SK-N-SH (cell line): ENCODE measurements around the gene LMBR1. TPM values are rescaled to one million over a fixed set of nuclear protein-coding genes. Genes with fewer than 3 reads are reported as not detected.

Experiments used
- CTCF ChIA-PET: fragments of 300-600, 350-600 bp; formaldehyde crosslinking; extraction: SDS; loops from one replicate; lab custom pipeline; 2021; lab: Yijun Ruan, JAX
- POLR2A ChIA-PET: fragments of 350-600 bp; sonication (Branson Sonifier 250); formaldehyde crosslinking; extraction: SDS; loops from one replicate; lab custom pipeline; 2020; ENCODE audit warnings: antibody characterized with exemption, inconsistent platforms; lab: Yijun Ruan, JAX
- DNase-seq: peaks from one replicate; pipeline ENCODE4 v3.0.0; 2012
- H2AFZ ChIP-seq: fragments of 200-600 bp; sonication (generic); 2 replicates; pipeline ENCODE4 v1.8.1; 2016; ENCODE audit warnings: antibody characterized with exemption, mild to moderate bottlenecking, low read depth
- H3F3A ChIP-seq: fragments of 200-600 bp; sonication (generic); replicated peaks from 2 replicates; pipeline ENCODE3; 2016; ENCODE audit warnings: antibody characterized with exemption, mild to moderate bottlenecking; ENCODE audit not compliant: insufficient read depth
- H3K27ac ChIP-seq, 2 experiments: fragments of 200-500 bp in 1 of 2; fragments of 200-600 bp in 1 of 2; sonication (Bioruptor generic) in 1 of 2; sonication (generic), shearing (Covaris generic) in 1 of 2; 2 replicates each; pipeline versions ENCODE4 v1.5.1 to v1.6.1; 2014 to 2016; ENCODE audit warnings: low read depth in 2 of 2, inconsistent platforms in 1 of 2, low read length in 1 of 2, mild to moderate bottlenecking in 1 of 2, mixed read lengths in 1 of 2
- H3K27me3 ChIP-seq: fragments of 200-600 bp; sonication (generic), shearing (Covaris generic); 2 replicates; pipeline ENCODE4 v1.6.1; 2016; ENCODE audit warnings: mixed run types; ENCODE audit not compliant: insufficient read depth
- H3K36me3 ChIP-seq, 2 experiments: fragments of 200-500 bp in 1 of 2; fragments of 200-600 bp in 1 of 2; sonication (Bioruptor generic) in 1 of 2; sonication (generic) in 1 of 2; replicated peaks in 1 of 2; 2 replicates each; pipeline versions ENCODE3 to v1.5.1; 2014 to 2016; ENCODE audit warnings: low read length in 1 of 2, mild to moderate bottlenecking in 1 of 2; ENCODE audit not compliant: insufficient read depth in 2 of 2, control insufficient read depth in 1 of 2
- H3K4me1 ChIP-seq, 2 experiments: fragments of 200-500 bp in 1 of 2; fragments of 200-600 bp in 1 of 2; sonication (Bioruptor generic) in 1 of 2; sonication (generic), shearing (Covaris generic) in 1 of 2; 2 replicates each; pipeline versions ENCODE4 v1.5.1 to v1.6.1; 2014 to 2016; ENCODE audit warnings: low read depth in 1 of 2, low read length in 1 of 2, mixed run types in 1 of 2; ENCODE audit not compliant: insufficient read depth in 2 of 2, control insufficient read depth in 1 of 2
- H3K4me2 ChIP-seq: fragments of 200-600 bp; sonication (generic), shearing (Covaris generic); 2 replicates; pipeline ENCODE4 v1.6.1; 2017; ENCODE audit warnings: mixed run types
- H3K4me3 ChIP-seq, 2 experiments: fragments of 200-500 bp in 1 of 2; fragments of 200-600 bp in 1 of 2; sonication (Bioruptor generic) in 1 of 2; sonication (generic), shearing (Covaris generic) in 1 of 2; 2 replicates each; pipeline versions ENCODE4 v1.5.1 to v1.8.1; 2014 to 2016; ENCODE audit warnings: low read depth in 2 of 2, inconsistent platforms in 1 of 2, low read length in 1 of 2, mild to moderate bottlenecking in 1 of 2, mixed read lengths in 1 of 2, moderate library complexity in 1 of 2
- H3K79me2 ChIP-seq: fragments of 200-600 bp; sonication (generic); 2 replicates; pipeline ENCODE4 v1.8.1; 2017; ENCODE audit warnings: mild to moderate bottlenecking; ENCODE audit not compliant: insufficient read depth
- H3K9ac ChIP-seq: fragments of 200-600 bp; sonication (generic); 2 replicates; pipeline ENCODE4 v1.6.1; 2017; ENCODE audit warnings: mixed run types
- H3K9me2 ChIP-seq: fragments of 200-600 bp; sonication (generic); 2 replicates; pipeline ENCODE4 v1.6.1; 2017; ENCODE audit warnings: mixed run types
- H3K9me3 ChIP-seq: fragments of 200-600 bp; sonication (generic); 2 replicates; pipeline ENCODE4 v1.6.1; 2017; ENCODE audit warnings: mixed run types, mild to moderate bottlenecking, moderate library complexity
- H4K20me1 ChIP-seq: fragments of 200-600 bp; sonication (generic); 2 replicates; pipeline ENCODE4 v1.6.1; 2017; ENCODE audit warnings: mild to moderate bottlenecking, mixed run types; ENCODE audit not compliant: insufficient read depth
- CHD2 ChIP-seq: fragments of 150-350 bp; IDR thresholded peaks from 2 replicates; pipeline ENCODE4 v1.6.1; 2018; ENCODE audit warnings: low read length; ENCODE audit not compliant: partially characterized antibody
- CTCF ChIP-seq: fragments of 200-600 bp; sonication (generic); IDR thresholded peaks from 2 replicates; pipeline ENCODE4 v1.6.1; 2017; ENCODE audit warnings: antibody characterized with exemption, mild to moderate bottlenecking, moderate library complexity
- EZH2phosphoT487 ChIP-seq: fragments of 200-600 bp; sonication (generic); IDR thresholded peaks from 2 replicates; pipeline ENCODE4 v1.6.1; 2017; ENCODE audit warnings: low read depth, mixed run types, mild to moderate bottlenecking, antibody characterized with exemption, moderate library complexity, borderline replicate concordance
- GABPA ChIP-seq: IDR thresholded peaks from 2 replicates; pipeline ENCODE4 v1.4.0; 2012; ENCODE audit warnings: low read depth, mild to moderate bottlenecking
- JUND ChIP-seq: IDR thresholded peaks from 2 replicates; pipeline ENCODE4 v1.4.0; 2012
- RAD21 ChIP-seq: IDR thresholded peaks from 2 replicates; pipeline ENCODE4 v1.6.1; 2012; ENCODE audit warnings: mild to moderate bottlenecking, low read length
- RXRA ChIP-seq: IDR thresholded peaks from 2 replicates; pipeline ENCODE4 v1.4.0; 2012; ENCODE audit warnings: low read depth, mild to moderate bottlenecking, borderline replicate concordance
- SMC3 ChIP-seq: IDR thresholded peaks from 2 replicates; pipeline ENCODE4 v1.6.1; 2012; ENCODE audit warnings: low read depth, low read length, improper control_type of control experiment
- ZBTB33 ChIP-seq: IDR thresholded peaks from 2 replicates; pipeline ENCODE4 v1.4.0; 2012; ENCODE audit warnings: low read depth, borderline replicate concordance
- WGBS: methylation state at CpG from one replicate; pipeline ENCODE4 v1.1.6; 2017; ENCODE audit warnings: low lambda C conversion rate; 5-methylcytosine and 5-hydroxymethylcytosine counted together
- polyA plus RNA-seq, 3 experiments: library from polyadenylated mRNA; depleted of rRNA; stranded (reverse); fragments of >200 nt; gene quantifications; 2 replicates each; pipeline ENCODE4 v1.2.3, GENCODE V29; 2012

The LMBR1 gene
- polyA plus RNA-seq, 1 of the 3 experiments (the other 2 are of a cell fraction): 24.6 TPM

DNA sequence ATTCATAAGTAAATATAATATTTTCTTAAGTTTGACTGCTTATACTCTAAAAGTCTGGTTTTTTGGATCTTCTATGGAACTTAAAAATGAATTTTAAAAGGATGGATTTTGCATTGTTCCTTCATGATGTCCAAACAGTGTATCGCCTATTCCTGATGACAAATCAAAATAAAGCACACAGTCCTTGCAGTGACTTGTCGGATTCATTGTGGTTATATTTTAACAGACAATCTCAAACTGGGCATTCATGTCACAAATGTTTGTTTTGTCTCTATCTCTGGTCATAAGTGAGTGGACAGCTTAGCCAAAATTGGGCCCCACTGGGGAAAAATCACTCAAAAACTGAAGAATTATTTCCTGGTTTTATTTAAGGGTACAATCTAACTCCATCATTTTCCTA, 74.8 kb downstream of the LMBR1 start:
- no peak overlapping the region for H3K9ac ChIP-seq
- no peaks in the 10 kb centered on the region for H3K27me3 ChIP-seq
- no peak overlapping the region for H3K4me2 ChIP-seq
- no peaks in the 10 kb centered on the region for H4K20me1 ChIP-seq
- POLR2A ChIA-PET: no interaction called here
- H3F3A ChIP-seq: no peaks in the 10 kb centered on the region
- peaks cover 0 to 11% of the 10 kb centered on the region in 2 experiments; a peak in 2 of 4 replicates for H3K4me1 ChIP-seq
- no peak for DNase-seq
- WGBS: 90% methylated on average over 2 of the region's 2 CpGs
- peaks cover 4 to 16% of the 10 kb centered on the region in 2 experiments for H3K36me3 ChIP-seq
- H3K79me2 ChIP-seq: no peaks in the 10 kb centered on the region
- no peak overlapping the region for H3K4me3 ChIP-seq
- CTCF ChIA-PET: interaction anchor here (1.9 to 3.8 kb wide), 6 partner anchors 21 to 1003 kb away, joined by 4 to 28 read pairs (median 10); no protein-coding TSS in a partner anchor
- no peak overlapping the region for H2AFZ ChIP-seq
- peak overlapping the region in 1 of 2 experiments; percentile 6; a peak in 1 of 4 replicates for H3K27ac ChIP-seq
- no peak for TF ChIP-seq EZH2phosphoT487
- peak; percentile 16 for TF ChIP-seq CHD2
- no peak for TF ChIP-seq RXRA
- no peak for TF ChIP-seq JUND
- H3K9me2 ChIP-seq: no peaks in the 10 kb centered on the region
- no peaks in the 10 kb centered on the region for H3K9me3 ChIP-seq

DNA sequence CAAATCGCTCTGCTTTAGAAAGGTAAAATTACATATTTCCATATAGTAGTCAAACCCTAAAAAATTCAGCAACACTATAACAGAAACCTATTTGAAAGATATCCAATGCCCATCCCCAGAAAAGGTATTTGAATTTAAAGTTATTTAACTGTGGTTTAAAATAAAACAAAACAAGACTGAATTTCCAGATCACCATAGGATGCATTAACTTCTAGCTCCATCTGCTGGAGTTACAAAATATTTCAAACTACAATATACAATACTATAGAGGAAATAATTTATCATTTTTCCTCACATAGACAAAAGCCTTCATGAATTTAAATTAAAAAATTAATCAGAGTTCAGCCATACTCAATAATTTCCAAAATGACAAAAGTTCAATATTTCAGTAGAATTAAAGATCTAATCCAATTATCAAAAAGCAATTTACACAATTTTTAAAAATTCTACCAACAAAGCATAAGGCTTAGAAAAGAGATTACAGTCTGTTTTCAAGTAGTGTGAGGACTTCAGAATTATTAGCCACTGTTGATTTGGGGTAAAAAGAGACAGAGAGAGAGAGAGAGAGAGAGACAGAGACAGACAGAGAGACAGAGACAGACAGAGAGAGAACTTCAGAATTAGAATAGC, 75.9 kb downstream of the LMBR1 start:
- Histone ChIP-seq H3K79me2 (no peaks in the 10 kb centered on the region), H3F3A (no peaks in the 10 kb centered on the region), H3K27me3 (no peaks in the 10 kb centered on the region), H4K20me1 (no peaks in the 10 kb centered on the region), H3K9me2 (no peaks in the 10 kb centered on the region), H3K4me3 (no peak overlapping the region), H2AFZ (no peak overlapping the region), H3K27ac (peak overlapping the region in 1 of 2 experiments; percentile 20; a peak in 1 of 4 replicates), H3K4me2 (no peak overlapping the region), H3K9me3 (no peaks in the 10 kb centered on the region), H3K9ac (no peak overlapping the region), H3K4me1 (peaks cover 0 to 11% of the 10 kb centered on the region in 2 experiments; a peak in 2 of 4 replicates), H3K36me3 (peaks cover 4 to 20% of the 10 kb centered on the region in 2 experiments)
- peak; percentile 44 for DNase-seq
- 97% methylated on average over 1 of the region's 1 CpG for WGBS
- ChIA-PET CTCF (interaction anchor here (0.6 to 3.5 kb wide), 38 partner anchors 8 to 1009 kb away, joined by 3 to 26 read pairs (median 4); partner anchors contain the start of gene SHH), POLR2A (interaction anchor here (0.9 kb wide), 1 partner anchor 39 kb away, joined by 3 read pairs; no protein-coding TSS in a partner anchor)
- no peak for TF ChIP-seq ZBTB33
- TF ChIP-seq GABPA: no peak
- peak; percentile 59 for TF ChIP-seq SMC3
- peak; percentile 13 for TF ChIP-seq CHD2
- peak; percentile 88 for TF ChIP-seq CTCF
- peak; percentile 98 for TF ChIP-seq RAD21
